Fibroblast of the aortic adventitia (primary cell): ENCODE measurements around the gene NHSL2. TPM values are rescaled to one million over a fixed set of nuclear protein-coding genes. Genes with fewer than 3 reads are reported as not detected.
"Not testable (repeated sequence)": the region's sequence is repeated elsewhere in the genome, so short reads cannot be mapped to it uniquely, and the experiment has no call there.

Experiments used
- DNase-seq: peaks from one replicate; pipeline ENCODE4 v3.0.0-alpha.2; 2010; ENCODE audit warnings: low read depth
- H3K4me3 ChIP-seq: 2 replicates; pipeline ENCODE4 v1.5.1; 2011; ENCODE audit warnings: low read depth, mild to moderate bottlenecking, control low read depth, low read length, moderate library complexity
- total RNA-seq: library from RNA; depleted of rRNA; stranded (reverse); fragments of >200 nt; gene quantifications from 2 replicates; pipeline ENCODE4 v1.2.3, GENCODE V29; 2012; ENCODE audit warnings: low replicate concordance
- TF ChIP-seq, protein P1 (sequence below): IDR thresholded peaks from 2 replicates; pipeline ENCODE4 v1.5.1; 2011; ENCODE audit warnings: mild to moderate bottlenecking, low read length, control low read depth, inconsistent platforms; ENCODE audit not compliant: insufficient read depth

The NHSL2 gene
- total RNA-seq: 3.9 and 6.8 TPM in 2 replicates

GRCh38 chrX:71910643-71910985, at the start of gene NHSL2:
Gene NHSL2, plus strand, starts transcription at chrX:71910845.
- peak within 1 kb of the TSS; percentile 35 for H3K4me3 ChIP-seq
- DNase-seq: no peak
- TF ChIP-seq, protein P1, sequence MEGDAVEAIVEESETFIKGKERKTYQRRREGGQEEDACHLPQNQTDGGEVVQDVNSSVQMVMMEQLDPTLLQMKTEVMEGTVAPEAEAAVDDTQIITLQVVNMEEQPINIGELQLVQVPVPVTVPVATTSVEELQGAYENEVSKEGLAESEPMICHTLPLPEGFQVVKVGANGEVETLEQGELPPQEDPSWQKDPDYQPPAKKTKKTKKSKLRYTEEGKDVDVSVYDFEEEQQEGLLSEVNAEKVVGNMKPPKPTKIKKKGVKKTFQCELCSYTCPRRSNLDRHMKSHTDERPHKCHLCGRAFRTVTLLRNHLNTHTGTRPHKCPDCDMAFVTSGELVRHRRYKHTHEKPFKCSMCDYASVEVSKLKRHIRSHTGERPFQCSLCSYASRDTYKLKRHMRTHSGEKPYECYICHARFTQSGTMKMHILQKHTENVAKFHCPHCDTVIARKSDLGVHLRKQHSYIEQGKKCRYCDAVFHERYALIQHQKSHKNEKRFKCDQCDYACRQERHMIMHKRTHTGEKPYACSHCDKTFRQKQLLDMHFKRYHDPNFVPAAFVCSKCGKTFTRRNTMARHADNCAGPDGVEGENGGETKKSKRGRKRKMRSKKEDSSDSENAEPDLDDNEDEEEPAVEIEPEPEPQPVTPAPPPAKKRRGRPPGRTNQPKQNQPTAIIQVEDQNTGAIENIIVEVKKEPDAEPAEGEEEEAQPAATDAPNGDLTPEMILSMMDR: no peak

DNA sequence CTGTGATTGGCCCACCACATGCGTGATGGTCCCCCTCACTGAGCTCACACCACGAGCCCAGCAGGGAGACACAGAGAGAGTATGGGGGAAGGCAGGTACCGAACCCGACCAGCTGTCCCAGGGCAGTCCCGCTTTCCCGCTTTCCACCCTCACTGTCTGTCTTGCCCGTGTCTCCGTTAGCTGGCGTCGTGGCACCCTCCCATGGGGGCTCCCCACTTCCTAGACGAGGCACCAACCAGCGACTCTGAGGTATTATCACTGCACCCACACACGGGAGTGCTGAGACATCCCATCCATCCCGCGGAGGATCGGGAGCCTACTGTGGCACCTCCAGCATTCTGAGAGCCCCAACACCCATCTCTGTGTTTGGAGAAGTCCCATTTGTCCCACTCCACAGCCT, 43.0 kb upstream of the NHSL2 start:
- no peak overlapping the region for H3K4me3 ChIP-seq
- DNase-seq: no peak
- TF ChIP-seq, protein P1: no peak

DNA sequence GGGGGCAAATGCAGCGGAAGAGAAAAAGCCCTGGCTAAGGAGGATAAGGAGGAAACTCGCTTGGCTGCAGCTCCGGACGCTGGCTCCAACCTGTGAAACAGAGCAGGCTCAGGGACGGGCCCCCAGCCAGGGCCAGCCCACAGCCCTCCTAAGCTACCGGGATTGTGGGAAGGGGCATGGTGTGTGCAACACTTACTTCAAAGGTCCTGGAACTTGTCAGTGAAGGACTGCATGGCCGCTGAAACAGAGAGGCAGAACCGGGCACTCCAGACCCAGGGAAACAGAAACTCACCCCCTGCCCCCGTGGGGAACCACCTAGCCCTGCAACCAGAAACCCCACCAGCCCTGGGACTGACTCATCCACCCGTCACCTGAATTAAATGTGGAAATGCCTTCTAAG, 41.1 kb upstream of the NHSL2 start:
- not testable (repeated sequence) for DNase-seq, H3K4me3 ChIP-seq

GRCh38 chrX:71870208-71871098, 40.2 kb upstream of the NHSL2 start:
- no peak for DNase-seq
- no peak overlapping the region for H3K4me3 ChIP-seq
- TF ChIP-seq, protein P1: no peak

- TF ChIP-seq, protein P1: no peak
- peak; percentile 50 for DNase-seq
- no peak overlapping the region for H3K4me3 ChIP-seq
Observed at GRCh38 chrX:71871367-71871766, 39.3 kb upstream of the NHSL2 start.

DNA sequence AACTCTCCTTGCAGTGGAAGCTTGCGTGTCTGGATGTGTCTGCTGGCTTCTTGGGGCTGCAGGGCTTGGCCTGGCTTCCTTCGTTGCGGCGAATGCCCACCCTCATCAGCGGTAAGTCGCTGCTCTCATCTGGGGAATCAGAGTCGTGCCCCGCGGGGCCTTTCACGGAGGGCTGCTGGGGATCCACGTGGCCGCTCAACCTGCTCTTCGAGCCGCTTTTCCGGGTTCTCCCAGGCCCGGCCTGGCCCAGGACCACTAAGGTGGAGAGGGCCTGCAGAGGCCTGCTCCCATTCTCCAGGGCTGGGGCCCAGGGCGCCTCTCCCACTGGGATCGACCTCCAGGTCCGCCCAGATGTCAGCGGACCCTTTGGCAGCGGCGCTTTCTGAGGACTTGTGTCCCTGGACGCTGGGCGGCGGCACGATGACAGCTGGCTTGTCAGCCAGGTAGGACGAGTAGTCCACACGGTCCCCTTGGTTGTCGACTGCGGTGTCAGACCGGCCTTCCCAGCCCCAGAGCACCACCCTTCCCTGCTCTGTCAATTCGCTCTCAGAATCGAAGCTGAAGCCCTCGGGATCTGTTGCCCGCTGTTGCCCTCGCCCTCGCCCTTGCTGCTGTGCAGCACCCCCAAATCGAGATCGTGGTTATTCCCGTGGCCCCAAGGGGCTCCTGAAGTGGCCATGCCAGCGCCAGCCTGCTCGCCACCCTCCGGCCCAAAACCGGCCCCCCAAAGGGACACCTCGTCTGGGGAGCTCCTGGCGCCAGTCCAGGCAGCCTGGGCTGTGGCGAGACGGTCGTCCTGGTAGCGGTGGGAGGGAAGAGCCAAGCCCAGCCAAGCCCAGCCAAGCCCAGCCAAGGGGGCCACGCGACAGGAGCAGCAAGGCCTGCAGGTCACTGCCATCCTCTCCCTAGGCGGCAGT, 37.8 kb upstream of the NHSL2 start:
- TF ChIP-seq, protein P1: no peak
- H3K4me3 ChIP-seq: no peak overlapping the region
- no peak for DNase-seq

GRCh38 chrX:71873459-71873833, 37.2 kb upstream of the NHSL2 start:
- no peak for DNase-seq
- H3K4me3 ChIP-seq: no peak overlapping the region
- TF ChIP-seq, protein P1: no peak

- not testable (repeated sequence) for DNase-seq, H3K4me3 ChIP-seq
Observed at GRCh38 chrX:71876841-71877240, 33.8 kb upstream of the NHSL2 start.
